ENCODE data around the gene FBP1.
"Not testable (repeated sequence)": the region's sequence is repeated elsewhere in the genome, so short reads cannot be mapped to it uniquely, and the experiment has no call there.

The FBP1 gene

GRCh38 chr9:94576131-94576530, 63.2 kb downstream of the FBP1 start:
- DNase-seq (ENCODE audit: low read depth in 2 of 2), result no peak

DNA sequence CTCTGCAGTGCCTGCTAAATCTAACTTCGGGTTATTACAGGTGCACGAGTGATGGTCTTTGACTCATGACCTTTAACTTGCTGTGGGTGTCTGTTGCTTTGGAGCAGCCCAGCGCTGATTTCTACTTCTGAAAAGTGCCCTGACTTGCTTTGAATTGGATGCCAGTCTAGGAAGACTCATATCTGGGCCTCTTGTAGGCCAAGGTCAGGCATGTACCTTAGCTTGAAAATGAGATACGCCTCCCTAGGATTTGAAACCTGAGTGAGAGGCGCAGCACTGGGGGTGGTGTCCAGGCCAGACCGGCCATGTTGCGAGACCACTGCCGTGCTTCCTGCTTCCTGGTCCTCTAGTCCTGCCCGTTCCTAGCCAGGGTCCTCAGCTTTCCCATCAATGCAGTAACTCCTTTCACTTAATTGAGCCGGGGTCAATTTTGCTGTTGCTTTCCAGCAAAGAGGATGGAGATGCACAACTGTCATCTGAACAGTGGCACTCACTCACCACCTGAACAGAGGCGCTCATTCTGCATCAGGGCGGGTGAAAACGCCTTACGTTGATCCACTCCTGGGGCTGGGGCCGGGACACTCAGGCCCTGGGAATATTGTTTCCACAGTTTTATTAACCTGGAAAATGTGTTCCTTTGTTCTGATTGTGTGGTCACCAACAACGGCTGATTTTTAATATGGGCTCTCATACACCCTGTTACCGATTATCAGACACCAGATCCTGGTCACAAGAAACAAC, 70.2 kb downstream of the FBP1 start:
- DNase-seq (ENCODE audit: low read depth in 2 of 2), result no peak

GRCh38 chr9:94568250-94568889, 70.9 kb downstream of the FBP1 start:
- DNase-seq (ENCODE audit: low read depth in 2 of 2), result no peak

GRCh38 chr9:94567271-94567670, 72.0 kb downstream of the FBP1 start:
- DNase-seq (ENCODE audit: low read depth in 2 of 2), result no peak

- no peak for DNase-seq (ENCODE audit: low read depth in 2 of 2)
Observed at GRCh38 chr9:94566550-94566949, 72.8 kb downstream of the FBP1 start.

GRCh38 chr9:94564279-94564678, 75.0 kb downstream of the FBP1 start:
- not testable (repeated sequence) for DNase-seq (ENCODE audit: low read depth in 2 of 2)

DNA sequence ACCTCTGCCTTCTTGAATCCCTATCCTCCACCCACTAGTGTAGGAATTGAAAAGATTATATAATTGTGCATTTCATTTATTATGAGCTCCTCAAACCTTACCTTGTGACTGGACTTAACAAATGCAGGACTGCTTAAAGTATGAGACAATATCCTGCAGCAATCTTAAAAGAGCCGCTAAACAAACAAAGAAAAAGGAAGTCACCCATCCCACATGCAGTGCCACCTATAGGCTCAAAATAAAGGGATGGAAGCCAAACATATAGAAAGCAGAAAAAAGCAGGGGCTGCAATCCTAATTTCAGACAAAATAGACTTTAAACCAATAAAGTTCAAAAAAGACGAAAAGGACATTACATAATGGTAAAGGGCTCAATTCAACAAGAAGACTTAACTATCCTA, 75.8 kb downstream of the FBP1 start:
- no peak for DNase-seq (ENCODE audit: low read depth in 2 of 2)

DNA sequence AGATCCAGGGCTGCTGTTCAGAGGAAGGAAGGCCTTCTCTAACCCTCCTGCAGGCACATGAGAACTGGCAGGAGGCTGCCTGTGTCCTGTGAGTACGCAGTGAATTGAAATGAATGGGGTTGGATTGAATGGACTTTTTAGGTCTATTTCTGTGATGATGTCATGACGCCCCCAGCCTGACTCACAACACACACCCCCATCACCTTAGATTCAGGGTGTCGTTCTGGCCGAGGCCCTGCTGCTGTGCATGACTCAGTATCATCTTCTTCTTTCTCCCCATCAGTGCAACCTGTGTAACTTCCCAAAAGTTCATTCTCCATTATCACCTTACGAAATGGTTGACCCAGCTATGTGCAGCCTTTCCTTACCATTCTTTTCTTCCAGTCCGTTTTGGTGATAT, 79.1 kb downstream of the FBP1 start:
- no peak for DNase-seq (ENCODE audit: low read depth in 2 of 2)

DNA sequence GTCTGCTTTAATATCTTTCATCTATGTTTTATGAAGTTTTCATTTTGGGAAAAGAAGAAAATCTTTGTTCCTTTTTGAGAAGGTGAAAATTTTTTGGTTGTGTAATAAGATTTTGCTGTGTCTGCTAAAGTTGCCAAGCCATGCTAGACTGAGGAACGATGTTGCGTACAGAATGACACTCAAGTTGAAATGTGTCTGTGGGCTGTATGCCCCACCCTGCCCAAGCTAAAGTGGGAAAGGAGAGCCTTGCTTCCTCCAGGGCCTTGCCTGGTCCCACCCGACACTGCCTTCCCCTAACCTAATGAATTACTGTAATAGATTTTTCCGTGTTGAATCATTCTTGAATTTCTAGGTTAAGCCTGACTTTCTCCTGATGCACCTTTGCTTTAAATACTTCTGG, 81.9 kb downstream of the FBP1 start:
- DNase-seq (ENCODE audit: low read depth in 2 of 2), result no peak

- DNase-seq (ENCODE audit: low read depth in 2 of 2), result no peak
Observed at GRCh38 chr9:94554439-94555331, 84.6 kb downstream of the FBP1 start, which contains the start of gene PCAT7. Gene PCAT7 (plus strand): TSS chr9:94555083.

GRCh38 chr9:94554078-94554438, 85.3 kb downstream of the FBP1 start:
- DNase-seq (ENCODE audit: low read depth in 2 of 2), result no peak
